Measurements from ENCODE around the gene PRR23A.

DNA sequence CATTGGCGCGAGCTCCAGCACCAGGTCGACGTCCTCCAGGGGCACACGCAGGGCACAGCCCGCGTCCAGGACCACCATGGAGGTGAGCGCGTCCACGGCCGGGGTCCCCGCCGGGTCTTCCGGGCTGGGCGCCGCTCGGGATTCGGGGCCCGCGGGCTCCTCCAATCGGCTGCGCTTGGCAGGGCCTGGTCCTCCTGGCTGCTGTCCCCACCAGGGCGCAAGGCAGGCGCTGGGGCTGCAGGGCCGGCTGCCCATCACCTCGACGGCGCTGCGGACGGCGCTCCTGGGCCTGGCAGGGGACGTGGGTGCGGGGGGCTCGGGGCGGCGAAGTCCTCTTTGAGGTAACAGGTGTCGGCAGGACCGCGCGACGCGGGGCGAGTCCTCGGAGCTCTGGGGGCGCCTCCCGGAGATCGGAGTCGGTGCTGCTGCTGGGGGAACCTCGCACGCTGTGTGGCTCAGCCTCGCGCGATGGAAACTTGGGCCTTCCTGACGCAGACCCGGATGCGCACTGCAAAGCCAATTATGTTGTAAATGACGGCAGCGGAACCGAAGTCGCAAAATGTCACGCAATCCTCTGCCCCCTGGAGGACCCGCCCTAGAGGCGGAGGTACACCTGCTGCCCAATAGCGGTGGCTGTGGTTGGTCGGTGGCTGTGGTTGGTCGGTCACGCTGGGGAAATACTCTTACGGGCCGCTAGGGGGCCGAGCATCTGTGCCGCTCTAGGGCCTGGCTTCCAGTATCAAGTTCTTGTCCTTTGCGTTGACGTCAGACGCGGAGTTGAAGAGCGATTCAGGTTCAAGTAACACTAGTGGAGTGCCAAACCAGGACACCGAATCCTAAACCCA lies 38.5 kb upstream of the PRR23A start, which contains the start of gene PRR23C:
- TF ChIP-seq EZH2phosphoT487 (IDR thresholded peaks at IDR 0.05; ENCODE audit: borderline replicate concordance, low read depth, low read length) = no peak
- TF ChIP-seq, protein P1, sequence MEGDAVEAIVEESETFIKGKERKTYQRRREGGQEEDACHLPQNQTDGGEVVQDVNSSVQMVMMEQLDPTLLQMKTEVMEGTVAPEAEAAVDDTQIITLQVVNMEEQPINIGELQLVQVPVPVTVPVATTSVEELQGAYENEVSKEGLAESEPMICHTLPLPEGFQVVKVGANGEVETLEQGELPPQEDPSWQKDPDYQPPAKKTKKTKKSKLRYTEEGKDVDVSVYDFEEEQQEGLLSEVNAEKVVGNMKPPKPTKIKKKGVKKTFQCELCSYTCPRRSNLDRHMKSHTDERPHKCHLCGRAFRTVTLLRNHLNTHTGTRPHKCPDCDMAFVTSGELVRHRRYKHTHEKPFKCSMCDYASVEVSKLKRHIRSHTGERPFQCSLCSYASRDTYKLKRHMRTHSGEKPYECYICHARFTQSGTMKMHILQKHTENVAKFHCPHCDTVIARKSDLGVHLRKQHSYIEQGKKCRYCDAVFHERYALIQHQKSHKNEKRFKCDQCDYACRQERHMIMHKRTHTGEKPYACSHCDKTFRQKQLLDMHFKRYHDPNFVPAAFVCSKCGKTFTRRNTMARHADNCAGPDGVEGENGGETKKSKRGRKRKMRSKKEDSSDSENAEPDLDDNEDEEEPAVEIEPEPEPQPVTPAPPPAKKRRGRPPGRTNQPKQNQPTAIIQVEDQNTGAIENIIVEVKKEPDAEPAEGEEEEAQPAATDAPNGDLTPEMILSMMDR (conservative IDR thresholded peaks at IDR 0.05; ENCODE audit: low read length) = no peak

Measured in OCI-LY7 (cell line).